GM21786 (cell line): ENCODE measurements around the gene CSNK1D.

Source experiments
- ATAC-seq: cut with Tn5 transposase; IDR thresholded peaks from one replicate; pipeline ENCODE4 v1.9.1; 2021; ENCODE audit not compliant: unreplicated experiment

CSNK1D gene

DNA sequence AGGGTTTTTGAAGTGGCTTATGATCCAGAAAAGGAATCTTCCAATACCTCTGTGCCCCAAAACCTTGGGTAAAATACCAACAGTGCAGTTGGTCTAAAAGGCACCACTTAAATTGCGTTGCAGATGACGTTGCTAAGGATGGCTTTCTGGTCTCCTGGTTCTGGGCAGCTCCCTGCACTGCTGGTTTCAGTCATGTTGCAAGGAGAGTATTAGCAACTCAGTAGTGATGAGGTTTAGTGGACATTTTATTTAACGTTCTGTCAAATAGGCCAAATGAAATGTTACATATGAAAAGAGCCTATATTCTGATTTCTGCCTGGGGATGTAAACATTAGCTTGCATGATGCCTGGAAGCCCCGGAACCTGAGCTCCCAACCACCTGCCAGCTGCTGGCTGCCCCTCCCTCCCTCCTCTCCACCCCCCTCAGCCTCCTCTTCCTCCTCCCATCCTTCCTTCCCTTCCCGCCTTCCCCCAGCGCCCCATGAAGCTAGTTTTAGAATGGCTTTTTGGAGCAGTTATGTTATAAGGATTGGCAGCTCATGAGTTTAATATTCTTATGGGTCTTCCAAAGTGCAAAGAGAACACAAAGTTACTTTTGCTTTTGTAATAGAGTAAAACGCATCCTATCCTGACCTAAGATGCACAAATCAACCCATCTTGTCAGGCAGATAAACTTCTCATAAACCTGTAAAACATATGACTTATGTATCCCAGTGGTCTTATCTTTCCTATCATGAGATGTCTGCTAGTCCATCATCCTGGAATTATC lies 23.2 kb upstream of the CSNK1D start:
- ATAC-seq: no peak

DNA sequence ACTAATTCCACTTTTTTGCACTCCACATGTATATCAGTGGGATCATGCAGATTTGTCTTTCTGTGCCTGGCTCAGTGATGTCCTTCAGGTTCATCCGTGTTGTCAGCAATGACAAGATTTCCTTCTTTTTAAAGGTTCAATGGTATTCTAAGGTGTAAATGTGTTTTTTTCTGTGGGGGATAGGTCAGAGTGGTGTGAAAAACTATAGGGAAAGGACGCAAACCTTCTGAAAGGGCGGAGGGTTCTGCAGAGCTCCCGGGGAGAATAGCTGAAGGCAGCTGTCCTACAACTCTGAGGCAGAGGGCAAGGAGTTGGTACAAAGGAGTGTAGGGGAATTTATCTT lies 21.9 kb upstream of the CSNK1D start:
- ATAC-seq: no peak

DNA sequence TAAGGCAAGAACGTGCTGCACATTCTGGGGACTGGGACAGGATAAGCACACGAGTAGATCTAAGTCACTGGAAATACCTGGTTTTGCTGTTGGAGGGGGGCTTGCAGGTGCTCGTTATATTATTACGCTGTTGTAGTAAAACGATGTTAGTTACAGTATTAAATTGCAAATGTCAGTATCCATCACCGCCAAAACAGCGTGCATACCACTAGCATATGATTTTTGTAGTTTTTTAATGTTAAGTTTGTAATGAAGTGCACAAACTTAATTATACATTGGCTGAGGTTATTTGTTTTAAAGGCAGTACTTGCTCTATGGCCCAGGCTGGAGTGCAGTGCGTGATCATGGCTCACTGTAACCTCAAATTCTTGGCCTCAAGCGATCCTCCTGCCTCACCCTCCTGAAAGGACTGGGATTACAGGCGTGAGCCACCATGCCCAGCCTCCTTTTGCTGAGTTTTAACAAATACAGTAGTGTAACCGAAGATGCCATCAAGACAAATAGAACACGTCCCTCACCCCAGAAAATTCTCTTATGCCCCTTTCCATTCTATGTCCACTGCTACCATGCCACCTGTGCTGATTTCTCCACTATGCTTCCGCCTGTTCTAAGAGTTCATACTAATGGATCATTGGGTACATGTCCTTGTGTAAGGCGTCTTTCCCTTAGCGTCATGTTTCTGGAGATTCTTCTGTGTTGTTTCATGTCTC lies 20.7 kb upstream of the CSNK1D start:
- no peak for ATAC-seq

DNA sequence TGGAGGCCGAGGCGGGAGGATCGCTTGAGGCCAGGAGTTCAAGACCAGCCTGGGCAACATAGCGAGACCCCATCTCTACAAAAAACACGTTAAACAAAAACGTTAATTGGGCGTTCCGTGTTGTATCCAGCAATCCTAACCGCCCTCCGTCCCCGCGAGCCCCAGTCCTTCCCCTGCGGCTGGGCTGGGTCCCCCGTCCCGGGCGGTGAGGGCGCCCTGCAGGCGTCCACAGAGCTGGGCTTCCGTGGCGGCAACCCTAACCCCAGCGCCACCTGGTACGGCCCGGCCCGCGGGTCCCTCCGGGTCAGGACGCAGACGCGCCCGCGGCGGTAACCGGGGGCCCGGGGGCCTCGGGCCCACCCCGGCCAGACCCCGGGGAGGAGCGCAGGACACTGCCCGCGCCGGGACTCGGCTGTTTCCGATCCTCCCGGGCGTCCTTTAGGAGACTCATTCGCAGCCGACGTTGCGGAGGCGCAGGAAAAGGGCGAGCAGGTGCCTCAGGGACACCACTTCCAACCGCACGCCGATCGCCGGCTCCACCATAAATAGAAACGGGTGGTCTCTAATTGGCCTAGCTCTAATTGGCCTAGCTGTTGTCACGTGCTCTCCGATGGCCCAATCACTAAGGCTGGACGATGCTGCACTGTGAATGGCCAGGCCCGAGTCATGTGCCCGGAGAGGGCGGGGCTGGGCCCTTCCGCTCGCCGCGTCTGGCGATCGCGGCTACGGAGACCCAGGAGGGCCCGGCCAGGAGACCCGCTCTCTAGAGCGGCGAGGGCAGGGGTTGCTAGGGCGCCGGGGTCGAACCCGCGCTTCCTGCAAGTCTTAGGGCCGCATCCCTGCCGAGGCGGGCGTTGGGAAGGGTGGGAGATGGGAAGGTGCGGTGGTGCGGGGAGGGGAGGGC lies 19.0 kb upstream of the CSNK1D start:
- ATAC-seq: peak; percentile 95

DNA sequence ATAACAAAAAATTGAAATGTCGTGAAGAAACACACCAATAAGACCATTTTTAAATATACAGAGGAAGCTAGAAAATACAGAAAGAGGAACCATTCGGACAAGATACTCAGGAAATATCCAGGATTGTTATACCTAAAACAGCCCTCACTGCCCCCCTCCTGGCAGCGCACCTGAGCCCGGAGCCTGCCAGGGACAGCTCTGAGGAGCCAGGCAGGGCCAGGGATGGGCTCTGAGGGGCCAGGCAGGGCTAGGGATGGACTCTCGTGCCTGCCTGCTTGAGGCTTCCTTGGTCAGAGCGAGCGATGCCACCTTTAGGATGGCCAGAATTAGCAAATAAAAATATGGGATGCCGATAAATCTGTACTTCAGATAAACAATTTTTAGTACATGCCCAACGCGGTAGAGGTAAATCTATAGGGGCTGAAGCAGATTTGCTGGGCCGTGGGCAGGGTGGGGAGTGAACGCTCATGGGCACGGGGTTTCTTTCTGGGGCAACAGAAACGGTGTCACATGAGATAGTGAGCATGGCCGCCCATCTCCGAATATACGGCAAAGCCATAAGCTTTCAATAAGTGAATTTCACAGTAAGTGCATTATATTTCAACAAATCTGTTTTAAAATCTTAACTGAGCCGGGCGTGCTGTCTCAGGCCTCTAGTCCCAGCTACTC lies 18.2 kb upstream of the CSNK1D start:
- ATAC-seq: no peak

DNA sequence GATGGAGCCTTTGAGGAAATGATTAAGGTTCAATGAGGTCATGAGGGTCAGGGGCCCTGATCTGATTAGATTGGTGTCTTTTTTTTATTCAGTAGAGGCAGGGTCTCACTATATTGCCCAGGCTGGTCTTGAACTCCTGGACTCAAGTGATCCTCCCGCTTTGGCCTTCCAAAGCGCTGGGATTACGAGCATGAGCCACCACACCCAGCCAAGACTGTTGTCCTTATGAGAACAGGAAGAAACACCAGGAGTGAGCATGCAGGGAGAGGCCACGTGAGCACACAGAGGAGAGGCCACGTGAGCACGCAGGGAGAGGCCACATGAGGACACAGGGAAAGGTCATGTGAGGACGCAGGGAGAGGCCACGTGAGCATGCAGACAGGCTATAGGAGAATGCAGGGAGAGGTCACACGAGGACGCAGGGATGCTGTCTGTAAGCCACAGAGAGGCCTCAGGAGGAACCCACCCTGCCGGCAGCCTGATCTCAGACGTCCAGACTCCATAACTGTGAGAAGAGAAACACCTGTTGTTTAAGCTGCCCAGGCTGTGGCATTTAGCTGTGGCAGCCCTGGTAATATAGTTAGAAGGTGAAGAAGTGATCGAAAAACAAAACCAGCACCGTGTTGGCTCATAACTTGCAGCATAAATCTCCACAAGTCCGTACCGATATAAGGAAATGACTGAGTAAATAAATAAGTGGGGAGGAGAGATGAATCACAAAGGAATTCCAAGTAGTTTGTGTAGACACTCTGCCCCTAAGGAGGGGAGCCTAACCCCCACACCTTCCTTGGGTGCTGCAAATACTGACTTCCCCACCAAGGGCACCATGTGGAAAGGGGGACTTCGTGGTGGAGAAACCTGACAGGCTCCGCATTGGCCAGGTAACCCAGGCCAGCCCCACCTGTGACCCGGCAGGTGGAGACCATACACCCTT lies 14.6 kb upstream of the CSNK1D start:
- ATAC-seq: no peak

DNA sequence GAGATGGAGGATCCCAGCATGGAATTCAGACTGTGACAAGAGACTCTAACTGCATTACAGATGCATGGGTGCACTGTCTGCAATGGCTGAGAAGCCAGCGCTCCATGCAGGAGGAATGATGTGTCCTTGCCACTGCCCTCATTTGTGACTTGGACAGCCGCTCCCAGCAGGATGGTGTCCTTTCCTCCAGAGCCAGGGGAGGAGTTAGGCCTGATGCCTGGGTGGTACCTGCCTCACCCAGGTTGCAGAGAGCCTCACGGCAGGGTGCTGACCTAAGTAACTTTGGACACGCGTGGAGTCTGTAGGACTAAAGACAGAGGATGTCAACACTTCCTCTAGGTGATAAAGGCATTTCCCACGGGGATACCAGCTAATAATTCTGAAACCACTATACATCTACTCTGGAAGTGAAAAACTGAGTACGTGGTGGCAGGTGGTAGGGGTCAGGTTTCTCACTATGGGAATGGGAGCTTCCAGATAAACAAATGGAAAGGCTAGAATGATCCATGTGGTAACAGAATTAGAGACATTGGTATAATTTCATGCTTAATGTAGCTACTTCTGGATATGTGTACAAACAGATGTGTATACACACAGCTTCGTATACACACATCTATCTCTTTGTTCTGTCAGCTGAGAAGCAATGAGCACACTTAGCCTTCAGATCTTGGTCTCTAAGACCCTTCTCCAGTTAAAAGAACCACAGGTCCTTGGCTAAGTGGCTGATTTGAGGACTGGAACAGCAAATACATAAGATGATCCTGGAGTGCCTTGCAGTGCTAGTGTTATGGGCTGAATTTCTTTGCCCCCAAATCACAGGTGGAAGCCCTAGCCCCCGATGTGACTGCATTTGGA lies 13.7 kb upstream of the CSNK1D start:
- ATAC-seq: no peak

DNA sequence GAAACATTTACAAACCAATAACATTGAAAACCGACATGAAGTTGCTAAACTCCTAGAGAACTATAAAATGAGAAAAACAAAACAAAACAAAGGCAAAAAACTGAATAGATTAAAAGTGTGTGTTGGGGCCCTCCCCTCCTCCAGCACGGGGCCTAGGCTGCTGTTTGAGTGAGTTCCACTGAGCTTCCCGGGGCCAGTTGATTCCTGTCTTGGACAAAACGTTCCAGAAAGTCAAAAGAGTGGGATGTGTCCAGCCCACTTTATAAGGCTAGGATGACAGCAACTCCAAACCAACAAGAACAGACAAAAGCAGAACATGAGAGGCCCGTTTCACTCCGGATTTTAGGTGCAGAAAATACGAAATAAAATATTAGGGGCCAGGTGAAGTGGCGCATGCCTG lies 11.6 kb upstream of the CSNK1D start:
- no peak for ATAC-seq

DNA sequence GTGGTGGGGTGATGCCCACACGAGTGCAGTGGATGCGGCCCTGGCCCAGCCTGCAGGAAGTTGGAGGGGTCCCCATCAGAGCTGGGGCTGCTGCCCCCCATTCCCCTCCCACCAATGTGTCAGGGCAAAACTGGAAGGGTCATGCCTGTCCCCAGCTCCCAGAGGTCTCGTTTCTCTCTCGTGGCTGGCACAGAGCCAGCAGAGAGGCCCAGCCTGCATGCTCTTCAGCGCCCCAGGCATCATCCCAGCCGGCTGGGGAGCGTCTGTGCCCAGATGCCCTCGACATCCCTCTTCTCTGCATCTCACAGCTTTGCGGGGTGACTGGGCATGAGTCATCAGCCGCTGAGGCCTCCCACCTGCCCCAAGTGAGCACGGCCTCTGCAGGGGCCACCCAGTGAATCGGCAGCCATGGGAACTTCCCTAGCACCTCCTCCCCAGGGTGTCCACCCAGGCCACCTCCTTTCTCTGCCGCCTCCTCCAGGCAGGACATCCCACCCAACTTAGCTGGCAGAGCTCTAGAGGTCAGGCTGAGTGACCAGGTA lies 9.8 kb upstream of the CSNK1D start:
- ATAC-seq: no peak

DNA sequence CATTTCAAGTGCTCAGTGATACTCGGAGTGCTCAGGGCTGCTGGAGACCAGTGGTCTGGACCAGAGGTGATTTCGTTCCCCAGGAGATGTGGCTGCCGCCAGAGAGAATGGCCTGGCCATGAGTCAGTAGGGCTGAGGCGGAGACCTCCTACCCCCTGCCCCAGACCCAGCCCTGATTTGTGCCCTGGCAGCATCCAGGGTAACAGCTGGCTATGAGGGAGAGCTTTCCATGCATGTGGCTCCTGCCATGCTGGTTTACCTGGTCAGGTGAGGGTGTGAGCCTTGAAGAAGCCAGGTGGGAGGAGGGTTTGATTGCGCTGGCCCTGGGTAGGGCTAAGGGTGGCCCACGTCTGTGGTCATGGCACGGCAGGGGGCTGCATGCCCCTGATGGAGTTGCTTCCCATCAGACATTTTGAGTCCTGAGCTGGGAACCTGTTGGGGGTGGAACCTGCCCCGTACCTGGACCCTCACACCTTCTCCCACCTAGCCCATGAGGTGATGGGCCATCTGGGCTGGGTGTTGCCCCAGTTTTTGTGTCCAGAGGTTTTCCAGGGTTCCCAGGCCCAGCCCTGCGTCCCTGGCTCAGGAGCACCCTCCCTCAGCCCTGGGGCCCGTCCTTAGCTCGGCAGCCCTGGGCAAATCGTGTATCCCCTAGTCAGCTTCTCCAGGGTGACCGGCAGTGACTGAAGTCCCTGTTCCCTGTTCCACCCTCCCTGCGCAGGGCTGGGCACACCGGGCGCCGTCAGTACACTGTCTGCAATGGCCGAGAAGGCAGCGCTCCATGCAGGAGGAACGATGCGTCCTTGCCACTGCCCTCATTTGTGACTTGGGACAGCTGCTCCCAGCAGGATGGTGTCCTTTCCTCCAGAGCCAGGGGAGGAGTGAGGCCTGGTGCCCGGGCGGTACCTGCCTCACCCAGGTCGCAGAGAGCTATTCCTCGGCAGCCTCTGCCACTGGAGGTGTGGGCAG lies 9.0 kb upstream of the CSNK1D start:
- no peak for ATAC-seq

DNA sequence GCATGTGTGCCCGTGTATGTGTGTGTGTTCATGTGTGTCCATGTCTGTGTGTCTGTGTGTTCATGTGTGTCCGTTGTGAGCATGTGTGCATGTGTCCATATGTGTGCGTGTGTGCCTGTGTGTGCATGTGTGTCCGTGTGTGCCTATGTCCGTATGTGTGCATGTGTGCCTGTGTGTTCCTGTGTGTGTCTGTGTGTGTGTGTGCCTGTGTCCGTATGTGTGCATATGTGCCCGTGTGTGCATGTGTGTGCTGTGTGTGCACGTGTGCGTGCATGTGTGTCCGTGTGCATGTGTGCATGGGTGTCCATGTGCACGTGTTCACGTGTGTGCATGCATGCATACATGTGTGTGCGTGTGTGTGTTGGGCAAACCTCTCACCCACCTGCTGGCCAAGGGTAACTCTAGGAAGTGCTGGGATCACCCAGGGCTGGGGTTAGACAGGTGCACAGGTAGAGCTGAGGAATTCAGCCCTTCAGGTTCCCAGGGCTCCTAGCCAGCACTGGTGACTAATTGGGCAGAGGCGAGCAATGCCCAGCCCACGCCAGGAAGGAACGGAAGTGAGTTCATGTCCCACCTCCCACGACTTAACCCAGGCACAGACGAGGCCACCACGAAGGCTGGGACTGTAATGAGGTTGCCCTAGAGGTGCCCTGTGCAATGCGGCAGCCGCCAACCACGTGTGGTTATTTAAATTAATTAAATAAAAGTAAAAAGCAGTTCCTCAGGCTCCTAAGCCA lies 8.2 kb upstream of the CSNK1D start:
- ATAC-seq: no peak

DNA sequence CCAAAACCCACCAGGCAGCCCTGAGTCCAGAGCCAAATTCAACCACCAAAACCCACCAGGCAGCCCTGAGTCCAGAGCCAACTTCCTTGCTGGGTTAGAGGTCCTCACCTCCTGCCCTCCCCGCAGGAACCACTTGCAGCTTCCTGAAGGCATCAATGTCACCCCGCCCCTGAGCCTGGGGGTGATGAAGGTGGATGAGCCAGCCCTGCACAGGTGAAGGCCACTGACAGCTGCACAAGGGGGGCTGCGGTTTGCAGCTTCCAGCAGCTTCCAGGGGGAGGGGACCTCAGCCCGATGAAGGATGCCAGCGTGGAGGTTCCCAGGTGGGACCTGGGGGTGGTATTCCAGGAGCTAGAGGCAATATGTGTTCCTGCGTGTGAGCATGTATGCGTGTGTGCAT lies 7.6 kb upstream of the CSNK1D start:
- ATAC-seq: no peak

DNA sequence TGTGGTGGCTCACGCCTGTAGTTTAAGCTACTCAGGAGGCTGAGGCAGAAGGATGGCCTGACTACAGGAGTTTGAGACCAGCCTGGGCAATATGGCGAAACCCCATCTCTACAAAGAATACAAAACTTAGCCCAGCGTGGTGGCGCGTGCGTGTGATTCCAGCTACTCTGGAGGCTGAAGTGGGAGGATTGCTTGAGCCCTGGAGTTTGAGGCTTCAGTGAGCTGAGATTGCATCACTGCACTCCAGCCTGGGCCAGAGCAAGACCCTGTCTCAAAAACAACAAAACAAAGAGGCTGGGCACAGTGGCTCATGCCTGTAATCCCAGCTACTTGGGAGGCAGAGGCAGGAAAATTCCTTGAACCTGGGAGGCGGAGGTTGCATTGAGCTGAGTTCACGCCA lies 7.0 kb upstream of the CSNK1D start:
- no peak for ATAC-seq

DNA sequence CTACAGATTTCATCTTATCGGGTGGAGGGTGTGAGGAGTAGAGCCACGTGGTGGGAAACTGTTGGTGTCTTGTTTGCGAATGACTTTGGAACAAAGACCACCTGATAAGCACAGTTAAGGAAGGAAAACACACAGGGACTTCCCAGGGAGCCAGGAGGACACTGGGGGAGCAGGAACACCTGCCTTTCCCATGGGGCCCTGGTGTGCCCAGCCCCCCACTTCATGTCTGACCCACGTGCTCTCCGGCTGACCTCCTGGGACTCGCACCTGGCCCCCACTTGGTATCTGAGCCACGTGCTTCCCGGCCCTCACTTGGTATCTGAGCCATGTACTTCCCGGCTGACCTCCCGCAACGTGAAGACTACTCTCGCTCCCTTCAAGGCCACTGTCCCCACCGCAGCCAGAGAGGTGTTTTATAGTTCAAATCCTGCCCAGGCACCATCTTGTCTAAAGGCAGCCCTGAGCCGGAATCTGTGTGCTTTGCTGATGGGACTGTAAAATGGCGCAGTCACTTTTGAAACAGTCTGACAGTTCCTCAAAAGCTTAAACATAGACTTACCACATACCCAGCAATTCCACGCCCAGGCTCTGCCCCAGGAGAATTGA lies 5.4 kb upstream of the CSNK1D start:
- ATAC-seq: no peak

DNA sequence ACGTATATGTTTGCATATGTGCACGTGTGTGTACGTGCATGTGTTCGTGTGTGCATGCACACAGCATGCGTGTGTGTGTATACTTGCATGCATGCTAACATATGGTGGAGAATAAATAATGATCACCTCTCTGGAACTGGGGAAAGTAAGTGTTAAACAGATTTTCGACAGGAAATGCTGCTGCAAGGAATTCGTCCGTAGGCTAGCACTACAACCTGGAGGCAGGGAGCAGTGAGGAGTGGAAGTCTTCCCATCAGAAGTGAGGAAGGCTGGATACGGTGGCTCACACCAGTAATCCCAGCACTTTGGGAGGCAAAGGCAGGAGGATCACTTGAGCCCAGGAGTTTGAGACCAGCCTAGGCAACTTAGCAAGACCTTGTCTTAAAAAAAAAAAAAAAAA lies 4.8 kb upstream of the CSNK1D start:
- no peak for ATAC-seq

DNA sequence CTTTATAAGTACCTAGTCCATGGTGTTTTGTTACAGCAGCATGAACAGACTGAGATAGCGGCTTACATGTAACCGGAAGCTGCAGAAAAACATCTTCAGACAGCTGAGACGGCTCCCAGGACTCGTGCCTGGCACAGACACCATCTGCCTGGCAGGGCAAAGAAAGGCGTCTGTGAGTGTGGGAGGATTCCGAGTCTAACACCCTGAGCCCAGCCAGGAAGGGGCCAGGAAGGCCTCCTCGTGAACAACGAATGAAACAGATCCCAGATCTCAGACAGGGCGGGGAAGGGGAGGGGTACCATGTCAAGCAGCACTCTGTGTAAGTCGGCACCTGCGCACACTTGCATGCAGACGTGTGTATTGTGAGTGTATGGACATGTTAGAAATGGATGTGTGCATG lies 4.4 kb upstream of the CSNK1D start:
- ATAC-seq: no peak

DNA sequence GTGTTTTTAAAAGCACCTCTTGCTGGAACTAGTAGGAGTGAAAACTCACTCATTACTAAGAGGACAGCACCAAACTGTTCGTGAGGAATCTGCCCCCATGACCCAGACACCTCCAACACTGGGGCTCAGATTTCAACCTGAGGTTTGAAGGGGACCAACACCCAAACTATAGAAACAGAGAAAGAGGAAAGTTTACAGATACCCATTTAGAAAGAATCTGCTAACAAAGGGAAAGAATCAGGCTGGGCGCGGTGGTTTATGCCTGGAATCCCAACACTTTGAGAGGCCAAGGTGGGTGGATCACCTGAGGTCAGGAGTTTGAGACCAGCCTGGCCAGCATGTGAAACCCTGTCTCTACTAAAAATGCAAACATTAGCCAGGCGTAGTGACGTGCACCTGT lies 3.4 kb upstream of the CSNK1D start:
- no peak for ATAC-seq
